Urinary bladder (tissue), 4 donors: Measurements from ENCODE around the gene CHCHD3. TPM values are rescaled to one million over a fixed set of nuclear protein-coding genes. Genes with fewer than 3 reads are reported as not detected.

Experiments used
- DNase-seq: peaks from one replicate; pipeline ENCODE4 v3.0.0-alpha.2; 2015; ENCODE audit errors: extremely low spot score
- H3K27ac ChIP-seq: one replicate; pipeline ENCODE4 v1.5.1; 2013; ENCODE audit warnings: low read depth, mild to moderate bottlenecking, moderate library complexity
- H3K36me3 ChIP-seq: one replicate; pipeline ENCODE4 v1.6.1; 2013; ENCODE audit warnings: mild to moderate bottlenecking, moderate library complexity; ENCODE audit not compliant: insufficient read depth
- H3K4me1 ChIP-seq: one replicate; pipeline ENCODE4 v1.6.1; 2013; ENCODE audit warnings: mild to moderate bottlenecking, moderate library complexity; ENCODE audit not compliant: insufficient read depth
- H3K4me3 ChIP-seq: one replicate; pipeline ENCODE4 v1.5.1; 2013; ENCODE audit warnings: low read depth, low read length
- WGBS: extraction: QIAGEN DNeasy Blood & Tissue Kit; methylation state at CpG from one replicate; pipeline ENCODE4 v1.1.7; 2013; 5-methylcytosine and 5-hydroxymethylcytosine counted together
- polyA plus RNA-seq: library from polyadenylated mRNA; stranded (reverse); fragments of 200-250 nt; gene quantifications from one replicate; pipeline ENCODE4 v1.2.3, GENCODE V29; 2013
- total RNA-seq: library from RNA; depleted of rRNA; stranded (reverse); fragments of >200 nt; gene quantifications from one replicate; pipeline ENCODE4 v1.2.3, GENCODE V29; 2014
- donor health status: healthy with polysubstance abuse.
- donor health status: healthy.

The CHCHD3 gene
- total and polyA plus RNA-seq, 2 donors = 56.5 to 60.7 TPM

GRCh38 chr7:132877573-132877972 is 204.3 kb downstream of the CHCHD3 start:
- DNase-seq = no peak
- Histone ChIP-seq H3K4me3 (no peak overlapping the region), H3K4me1 (no peaks in the 10 kb centered on the region), H3K27ac (no peak overlapping the region), H3K36me3 (no peaks in the 10 kb centered on the region)
- WGBS = 59% methylated on average over 2 of the region's 2 CpGs

DNA sequence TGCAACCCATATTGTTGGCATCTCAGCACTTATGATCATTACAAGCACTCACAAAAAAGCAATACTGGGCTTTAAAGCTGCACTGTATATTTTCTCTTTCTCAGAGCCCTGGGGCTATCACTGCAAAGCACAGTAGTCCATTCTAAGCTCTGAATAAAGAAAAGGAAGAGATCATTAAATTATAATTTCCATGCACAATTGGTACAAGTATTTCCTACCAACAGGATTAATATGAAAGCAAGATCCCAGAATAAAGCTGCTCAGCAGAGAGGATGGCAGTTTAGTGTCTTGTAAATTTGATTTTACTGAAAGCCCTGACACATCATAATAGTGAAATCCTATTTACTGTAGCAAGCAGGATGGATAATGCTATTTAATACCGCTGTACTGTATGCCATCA is 205.3 kb downstream of the CHCHD3 start:
- no peak overlapping the region for H3K4me3 ChIP-seq
- no peak for DNase-seq
- no peaks in the 10 kb centered on the region for H3K4me1 ChIP-seq
- H3K27ac ChIP-seq = no peak overlapping the region
- WGBS = 83% methylated on average over 1 of the region's 1 CpG
- no peaks in the 10 kb centered on the region for H3K36me3 ChIP-seq

- 82% methylated on average over 5 of the region's 5 CpGs for WGBS
- H3K4me1 ChIP-seq = no peaks in the 10 kb centered on the region
- no peak for DNase-seq
- H3K27ac ChIP-seq = no peak overlapping the region
- H3K36me3 ChIP-seq = no peaks in the 10 kb centered on the region
- H3K4me3 ChIP-seq = no peak overlapping the region
Observed at GRCh38 chr7:132872034-132872433, 209.9 kb downstream of the CHCHD3 start.

DNA sequence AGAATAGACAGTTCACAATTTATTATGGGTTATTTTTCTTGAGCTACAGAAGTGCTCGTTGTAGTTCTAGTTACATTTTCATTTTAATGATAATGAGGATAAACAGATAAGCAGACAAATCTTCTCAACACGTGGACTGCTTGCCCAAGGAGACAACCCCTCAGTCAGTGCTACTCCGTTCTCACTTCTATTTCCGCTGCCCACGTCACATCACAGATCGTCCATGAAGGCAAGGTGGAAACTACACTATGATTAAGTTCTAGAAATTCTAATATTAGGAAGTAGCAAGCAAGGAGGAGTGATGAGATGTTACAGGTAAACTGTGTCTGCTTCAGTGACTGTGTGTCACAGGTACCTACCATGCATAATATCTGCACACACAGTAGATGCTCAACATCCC is 210.5 kb downstream of the CHCHD3 start:
- 90% methylated on average over 6 of the region's 6 CpGs for WGBS
- Histone ChIP-seq H3K36me3 (no peaks in the 10 kb centered on the region), H3K27ac (no peak overlapping the region), H3K4me3 (no peak overlapping the region), H3K4me1 (no peaks in the 10 kb centered on the region)
- DNase-seq = no peak

- Histone ChIP-seq H3K36me3 (no peaks in the 10 kb centered on the region), H3K4me3 (no peak overlapping the region), H3K27ac (no peak overlapping the region), H3K4me1 (no peaks in the 10 kb centered on the region)
- DNase-seq = no peak
- WGBS = 94% methylated on average over 5 of the region's 5 CpGs
Observed at GRCh38 chr7:132869166-132869861, 212.6 kb downstream of the CHCHD3 start.

GRCh38 chr7:132866551-132866950 is 215.3 kb downstream of the CHCHD3 start:
- WGBS = 86% methylated on average over 1 of the region's 1 CpG
- Histone ChIP-seq H3K36me3 (no peaks in the 10 kb centered on the region), H3K4me1 (no peaks in the 10 kb centered on the region), H3K27ac (no peak overlapping the region), H3K4me3 (no peak overlapping the region)
- DNase-seq = no peak

DNA sequence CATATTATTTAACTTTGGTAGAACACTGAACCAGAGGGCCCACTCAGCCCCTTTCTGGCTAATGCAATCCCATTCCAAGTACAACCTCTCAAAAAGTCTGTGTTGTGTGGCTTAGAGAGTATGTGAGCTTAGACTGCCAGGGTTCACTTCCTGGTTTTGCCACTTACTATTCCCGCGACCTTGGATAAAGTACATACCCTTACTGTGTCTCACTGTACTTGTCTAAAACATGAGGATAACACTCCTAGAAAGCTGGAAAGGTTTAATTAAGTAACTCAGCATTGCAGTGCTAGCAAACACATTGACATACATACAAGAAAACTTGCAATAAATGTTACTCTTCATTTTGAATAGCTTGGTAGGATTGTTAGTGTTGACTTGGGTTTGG is 215.8 kb downstream of the CHCHD3 start:
- no peaks in the 10 kb centered on the region for H3K4me1 ChIP-seq
- H3K36me3 ChIP-seq = no peaks in the 10 kb centered on the region
- H3K4me3 ChIP-seq = no peak overlapping the region
- WGBS = 85% methylated on average over 2 of the region's 2 CpGs
- DNase-seq = no peak
- no peak overlapping the region for H3K27ac ChIP-seq

DNA sequence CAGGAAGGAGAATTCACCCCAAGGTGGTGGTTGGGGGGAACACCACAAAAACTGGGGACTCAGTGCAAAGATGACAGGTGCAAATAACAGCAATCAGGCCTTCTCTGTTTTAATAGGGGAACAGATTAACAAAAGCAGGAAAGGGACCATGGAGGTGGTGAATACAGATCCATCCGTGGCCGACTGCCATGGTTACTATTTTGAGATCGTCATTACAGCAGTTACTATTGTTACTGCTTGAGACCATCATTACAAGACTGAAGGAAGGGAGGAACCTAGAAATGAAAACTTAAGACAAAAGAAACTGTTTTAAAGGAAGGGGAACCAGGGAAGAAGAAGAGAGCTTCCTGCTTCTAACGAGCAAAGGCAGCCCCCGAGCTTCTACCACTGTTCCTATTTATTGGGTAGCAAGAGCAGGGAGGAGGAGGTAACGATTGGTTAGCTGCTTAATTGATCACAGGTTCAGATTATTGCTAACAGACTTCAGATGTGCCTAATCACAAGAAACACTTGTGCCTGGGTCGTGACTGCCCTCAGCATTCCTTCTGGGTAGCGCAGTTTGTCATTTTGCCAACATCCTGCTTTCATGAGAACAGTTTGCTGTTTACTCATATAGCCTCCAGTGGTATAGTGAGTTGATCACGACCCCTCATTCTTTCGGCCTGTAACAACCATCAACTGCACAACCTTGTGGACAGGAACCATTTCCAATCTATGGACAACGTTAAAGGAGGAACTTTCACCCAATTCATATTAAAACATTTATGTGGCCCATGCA is 216.3 kb downstream of the CHCHD3 start:
- Histone ChIP-seq H3K4me1 (no peaks in the 10 kb centered on the region), H3K36me3 (no peaks in the 10 kb centered on the region), H3K4me3 (no peak overlapping the region), H3K27ac (no peak overlapping the region)
- DNase-seq = no peak
- WGBS = 57% methylated on average over 11 of the region's 11 CpGs

DNA sequence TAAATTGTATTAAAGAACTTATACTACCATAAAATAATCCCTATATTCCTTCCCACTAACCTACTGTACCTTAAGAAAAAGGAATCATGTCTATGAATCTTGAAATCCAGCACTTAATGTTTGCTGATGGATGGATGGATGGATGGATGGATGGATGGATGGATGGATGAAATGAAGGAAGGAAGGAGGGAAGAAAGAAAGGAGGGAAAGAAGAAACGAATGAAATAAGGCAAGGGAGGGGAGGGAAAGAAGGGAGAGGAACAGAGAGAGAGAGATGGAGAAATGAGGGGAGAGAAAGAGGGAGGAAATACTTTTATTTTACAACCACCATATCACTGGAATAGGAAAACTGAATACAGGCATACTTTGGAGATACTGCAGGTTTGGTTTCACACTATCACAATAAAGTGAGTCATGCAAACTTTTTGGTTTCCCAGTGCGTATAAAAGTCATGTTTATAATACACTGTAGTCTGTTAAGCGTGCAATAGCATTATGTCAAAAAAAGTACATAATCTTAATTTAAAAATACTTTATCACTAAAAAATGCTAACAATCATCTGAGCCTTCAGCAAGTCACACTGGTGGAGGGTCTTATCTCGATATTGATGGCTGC is 219.8 kb downstream of the CHCHD3 start:
- H3K27ac ChIP-seq = no peak overlapping the region
- H3K4me1 ChIP-seq = no peaks in the 10 kb centered on the region
- 93% methylated on average over 4 of the region's 4 CpGs for WGBS
- H3K36me3 ChIP-seq = no peaks in the 10 kb centered on the region
- DNase-seq = no peak
- H3K4me3 ChIP-seq = no peak overlapping the region

DNA sequence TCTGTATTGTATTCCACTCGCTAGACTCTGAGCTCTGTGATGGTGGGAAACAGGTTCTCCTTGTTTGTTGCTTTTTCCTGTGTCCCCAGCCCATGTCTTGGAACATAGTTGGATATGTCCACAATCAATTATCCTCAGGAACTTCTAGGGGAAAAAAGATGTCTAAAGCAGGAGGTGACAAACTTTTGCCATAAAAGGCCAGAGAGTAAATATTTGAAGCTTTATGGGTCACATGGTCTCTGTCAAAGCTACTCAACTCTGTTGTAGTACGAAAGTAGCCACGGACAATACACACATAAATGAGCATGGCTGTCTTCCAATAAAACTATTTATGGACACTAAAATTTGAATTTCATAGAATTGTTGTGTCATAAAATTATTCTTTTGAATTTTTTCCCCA is 220.5 kb downstream of the CHCHD3 start:
- no peaks in the 10 kb centered on the region for H3K4me1 ChIP-seq
- no peak overlapping the region for H3K4me3 ChIP-seq
- H3K36me3 ChIP-seq = no peaks in the 10 kb centered on the region
- no peak overlapping the region for H3K27ac ChIP-seq
- WGBS = 89% methylated on average over 3 of the region's 3 CpGs
- no peak for DNase-seq

GRCh38 chr7:132859199-132859598 is 222.7 kb downstream of the CHCHD3 start:
- DNase-seq = no peak
- H3K4me3 ChIP-seq = no peak overlapping the region
- no peaks in the 10 kb centered on the region for H3K4me1 ChIP-seq
- H3K36me3 ChIP-seq = no peaks in the 10 kb centered on the region
- 41% methylated on average over 1 of the region's 1 CpG for WGBS
- H3K27ac ChIP-seq = no peak overlapping the region

DNA sequence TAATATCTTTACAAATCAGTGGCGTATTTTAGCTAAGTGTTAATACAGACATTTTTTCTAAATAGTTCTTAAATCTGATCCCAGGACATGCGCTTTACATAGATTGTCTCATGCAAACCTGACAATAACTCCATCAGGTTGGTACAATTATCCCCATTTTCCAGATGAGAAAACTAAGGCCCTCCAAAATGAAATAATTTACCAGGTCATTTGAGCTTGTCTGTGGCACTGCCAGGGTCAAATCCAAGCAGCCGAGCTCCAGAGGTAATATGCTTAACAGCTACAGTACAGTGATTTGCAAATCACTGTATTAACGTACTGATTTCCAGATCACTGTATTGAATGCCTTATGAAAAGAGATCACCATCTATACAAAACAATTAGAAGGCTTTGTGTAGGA is 223.1 kb downstream of the CHCHD3 start:
- no peak for DNase-seq
- Histone ChIP-seq H3K4me3 (no peak overlapping the region), H3K27ac (no peak overlapping the region), H3K36me3 (no peaks in the 10 kb centered on the region), H3K4me1 (no peaks in the 10 kb centered on the region)
- WGBS = 97% methylated on average over 4 of the region's 4 CpGs

DNA sequence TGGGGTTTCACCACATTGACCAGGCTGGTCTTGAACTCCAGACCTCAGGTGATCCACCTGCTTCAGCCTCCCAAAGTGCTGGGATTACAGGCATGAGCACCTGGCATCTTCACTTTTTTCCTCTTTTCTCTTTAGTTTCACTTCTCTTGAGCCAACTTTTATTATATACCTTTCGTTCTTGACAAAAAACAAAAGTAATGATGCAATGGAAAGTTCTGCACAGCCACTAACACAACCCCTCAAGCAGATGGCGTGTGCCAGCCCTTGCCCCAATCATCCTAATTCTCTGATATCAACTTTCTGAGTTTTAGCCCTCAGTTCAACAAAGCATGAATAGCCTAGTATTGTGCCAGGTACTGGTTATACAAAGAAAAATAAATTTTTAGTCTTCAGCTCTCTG is 223.6 kb downstream of the CHCHD3 start:
- Histone ChIP-seq H3K4me1 (no peaks in the 10 kb centered on the region), H3K36me3 (no peaks in the 10 kb centered on the region), H3K27ac (no peak overlapping the region), H3K4me3 (no peak overlapping the region)
- WGBS = 94% methylated on average over 2 of the region's 2 CpGs
- no peak for DNase-seq

GRCh38 chr7:132857703-132858102 is 224.2 kb downstream of the CHCHD3 start:
- no peaks in the 10 kb centered on the region for H3K4me1 ChIP-seq
- no peak overlapping the region for H3K4me3 ChIP-seq
- no peak overlapping the region for H3K27ac ChIP-seq
- no peak for DNase-seq
- no peaks in the 10 kb centered on the region for H3K36me3 ChIP-seq
- 90% methylated on average over 4 of the region's 4 CpGs for WGBS
